ENCODE data around the gene GPRIN1.
"Not testable (repeated sequence)": the region's sequence is repeated elsewhere in the genome, so short reads cannot be mapped to it uniquely, and the experiment has no call there.

Gene GPRIN1

DNA sequence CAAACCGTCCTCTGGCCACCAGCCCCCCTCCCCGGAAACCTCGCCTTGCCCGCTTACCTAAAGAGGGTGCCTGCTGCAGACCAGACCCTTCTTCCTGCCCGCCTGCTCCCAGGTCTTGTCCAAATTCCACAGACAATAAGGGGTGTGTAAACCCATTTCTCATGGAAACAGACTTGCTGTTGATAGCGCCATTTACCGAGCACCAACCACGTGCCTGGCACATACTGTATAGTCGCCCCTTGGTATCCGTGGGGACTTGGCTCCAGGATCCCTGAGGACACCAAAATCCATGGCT, 35.7 kb downstream of the GPRIN1 start:
- no peak for DNase-seq (ENCODE audit: low read depth)

GRCh38 chr5:176573564-176574296, 36.2 kb downstream of the GPRIN1 start:
- DNase-seq (ENCODE audit: low read depth): peak; percentile 75

- no peak for DNase-seq (ENCODE audit: low read depth)
These were observed 39.9 kb downstream of the GPRIN1 start for GRCh38 chr5:176570044-176570443.

DNA sequence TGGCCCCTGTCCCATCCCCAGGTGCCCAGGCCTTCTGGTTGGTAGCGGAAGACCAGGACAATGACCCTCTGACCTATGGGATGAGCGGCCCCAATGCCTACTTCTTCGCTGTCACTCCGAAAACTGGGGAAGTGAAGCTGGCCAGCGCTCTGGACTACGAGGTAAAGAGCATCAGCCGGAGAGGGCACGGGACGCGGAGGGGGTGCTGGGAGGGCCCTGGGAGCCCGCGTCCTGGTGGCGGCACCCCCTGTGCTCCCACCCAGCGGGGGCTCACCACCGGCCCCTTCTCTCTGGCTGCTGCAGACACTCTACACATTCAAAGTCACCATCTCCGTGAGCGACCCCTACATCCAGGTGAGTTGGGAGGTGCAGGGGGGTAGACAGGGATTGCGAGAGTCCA, 41.3 kb downstream of the GPRIN1 start:
- no peak for DNase-seq (ENCODE audit: low read depth)

DNA sequence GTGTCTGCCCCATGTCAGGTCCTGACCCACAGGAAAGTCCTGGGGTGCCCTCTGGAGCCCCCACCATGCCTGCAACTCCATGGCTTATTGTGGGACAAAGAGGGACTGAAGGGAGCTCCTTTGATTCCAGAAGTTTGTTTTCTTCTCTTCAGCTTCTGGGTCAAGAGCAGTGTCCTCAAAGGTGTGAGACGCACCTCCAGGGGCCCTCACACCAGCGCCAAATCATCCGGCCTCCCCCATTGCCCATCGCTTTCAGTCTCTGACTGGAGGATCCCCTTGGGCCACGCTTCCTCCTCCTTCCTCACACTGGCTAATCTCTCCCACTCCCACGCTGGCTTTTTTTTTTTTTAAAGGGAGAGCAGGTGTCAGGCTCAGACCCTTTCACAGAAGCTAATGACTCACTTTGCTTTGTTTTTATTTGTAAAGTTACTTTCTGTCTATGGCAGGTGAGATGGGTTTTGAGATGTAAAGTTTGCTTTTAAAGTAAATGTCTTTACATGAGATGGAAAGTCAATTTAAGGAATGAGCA, 44.1 kb downstream of the GPRIN1 start:
- no peak for DNase-seq (ENCODE audit: low read depth)

DNA sequence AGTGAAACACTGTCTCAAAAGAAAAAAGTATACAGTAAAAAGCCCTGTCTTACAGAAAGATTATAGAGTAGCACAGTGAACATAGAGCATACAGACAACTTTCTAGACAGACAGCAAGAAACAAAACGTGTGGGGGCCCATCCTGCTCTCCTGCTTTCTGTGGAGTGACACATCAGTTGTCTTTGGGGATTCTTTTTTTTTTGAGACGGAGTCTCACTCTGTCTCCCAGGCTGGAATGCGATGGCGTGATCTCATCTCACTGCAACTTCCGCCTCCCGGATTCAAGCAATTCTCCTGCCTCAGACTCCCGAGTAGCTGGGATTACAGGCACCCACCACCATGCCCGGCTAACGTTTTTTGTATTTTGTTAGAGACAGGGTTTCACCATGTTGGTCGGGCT, 46.0 kb downstream of the GPRIN1 start:
- no peak for DNase-seq (ENCODE audit: low read depth)

DNA sequence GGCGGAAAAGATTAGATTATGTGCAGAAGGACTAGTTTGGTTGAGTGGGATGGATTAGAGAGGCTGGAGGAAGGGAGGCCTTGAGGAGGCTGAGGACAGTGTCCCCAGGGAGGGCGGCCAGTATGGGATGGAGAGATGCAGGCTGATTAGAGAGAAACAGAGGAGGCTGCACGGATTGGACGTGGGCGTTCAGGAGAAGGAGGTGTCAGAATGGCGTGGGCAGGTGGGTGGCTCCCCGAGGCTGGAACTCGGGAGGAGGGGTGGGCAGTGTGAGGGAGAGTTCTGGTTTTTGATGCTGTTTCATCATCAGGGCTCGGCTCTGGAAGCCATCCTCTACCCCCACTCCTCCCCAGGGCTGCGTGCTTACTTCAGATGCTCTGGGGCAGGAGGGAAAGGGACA, 47.8 kb downstream of the GPRIN1 start:
- DNase-seq (ENCODE audit: low read depth): no peak

- DNase-seq (ENCODE audit: low read depth): no peak
These were observed 48.7 kb downstream of the GPRIN1 start for GRCh38 chr5:176561259-176561658.

GRCh38 chr5:176560364-176560763, 49.6 kb downstream of the GPRIN1 start:
- DNase-seq (ENCODE audit: low read depth): no peak

DNA sequence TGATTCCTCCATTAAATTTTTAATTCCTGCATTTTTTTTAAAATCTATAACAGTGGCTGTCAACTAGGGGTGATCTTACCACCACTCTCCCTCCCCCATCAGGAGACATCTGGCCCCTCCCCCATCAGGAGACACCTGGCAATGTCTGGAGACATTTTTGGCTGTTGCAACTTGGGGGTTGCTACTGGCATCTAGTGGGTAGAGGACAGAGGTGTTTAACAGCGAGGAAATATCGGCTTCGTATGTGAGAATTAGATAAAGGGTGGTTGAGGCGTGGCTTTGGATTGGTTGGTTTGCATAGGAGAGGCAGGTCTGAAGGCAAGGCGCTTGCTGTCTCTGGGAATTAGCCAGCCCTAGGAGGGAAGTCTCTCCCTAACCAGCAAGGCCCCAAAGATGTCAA, 50.3 kb downstream of the GPRIN1 start:
- no peak for DNase-seq (ENCODE audit: low read depth)

DNA sequence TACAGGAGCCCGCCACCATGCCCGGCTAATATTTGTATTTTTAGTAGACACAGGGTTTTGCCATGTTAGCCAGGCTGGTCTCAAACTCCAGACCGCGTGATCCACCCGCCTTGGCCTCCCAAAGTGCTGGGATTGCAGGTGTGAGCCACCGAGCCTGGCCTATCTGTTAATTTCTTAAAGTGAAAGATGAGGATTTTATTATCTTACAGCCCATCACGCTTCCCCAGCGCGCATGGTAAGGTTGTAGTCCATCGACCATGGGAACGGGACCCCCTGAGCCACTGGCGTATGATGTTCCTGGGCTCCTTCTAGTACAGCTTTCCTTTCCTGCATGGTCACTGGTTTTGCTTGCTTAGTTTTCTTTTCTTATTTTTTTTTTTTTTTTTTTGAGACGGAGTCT, 52.1 kb downstream of the GPRIN1 start:
- no peak for DNase-seq (ENCODE audit: low read depth)

- no peak for DNase-seq (ENCODE audit: low read depth)
These were observed 56.5 kb downstream of the GPRIN1 start for GRCh38 chr5:176553260-176554085.

- DNase-seq (ENCODE audit: low read depth): no peak
These were observed 57.6 kb downstream of the GPRIN1 start for GRCh38 chr5:176552332-176552869.

- not testable (repeated sequence) for DNase-seq (ENCODE audit: low read depth)
These were observed 59.0 kb downstream of the GPRIN1 start for GRCh38 chr5:176550937-176551336.

DNA sequence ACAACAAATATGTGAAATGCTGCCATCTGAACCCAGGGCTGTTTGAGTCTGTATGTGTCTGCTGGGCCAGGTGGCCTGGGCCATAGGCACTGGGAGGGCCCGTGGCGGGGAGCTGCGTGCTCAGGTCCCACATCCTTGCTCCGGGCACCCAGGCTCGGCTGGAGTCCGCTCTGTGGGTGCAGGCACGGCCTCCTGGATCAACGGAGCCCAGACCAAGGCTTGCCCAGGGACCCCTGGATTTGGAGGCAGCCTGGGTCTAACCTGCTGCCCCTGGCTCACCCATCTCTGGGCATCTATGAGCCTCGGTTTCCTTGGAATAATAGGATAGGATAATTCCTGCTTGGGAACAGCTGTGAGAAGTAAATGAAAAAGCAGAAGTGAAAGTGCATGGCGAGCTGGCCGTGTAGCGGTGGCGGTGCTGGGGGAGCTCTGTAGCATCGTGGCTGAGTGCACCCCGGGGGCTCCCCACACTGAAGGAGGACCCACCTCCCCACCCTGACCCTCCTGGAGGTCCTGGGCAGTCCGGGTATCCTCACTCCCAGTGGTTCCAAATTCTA, 59.6 kb downstream of the GPRIN1 start:
- DNase-seq (ENCODE audit: low read depth): no peak

DNA sequence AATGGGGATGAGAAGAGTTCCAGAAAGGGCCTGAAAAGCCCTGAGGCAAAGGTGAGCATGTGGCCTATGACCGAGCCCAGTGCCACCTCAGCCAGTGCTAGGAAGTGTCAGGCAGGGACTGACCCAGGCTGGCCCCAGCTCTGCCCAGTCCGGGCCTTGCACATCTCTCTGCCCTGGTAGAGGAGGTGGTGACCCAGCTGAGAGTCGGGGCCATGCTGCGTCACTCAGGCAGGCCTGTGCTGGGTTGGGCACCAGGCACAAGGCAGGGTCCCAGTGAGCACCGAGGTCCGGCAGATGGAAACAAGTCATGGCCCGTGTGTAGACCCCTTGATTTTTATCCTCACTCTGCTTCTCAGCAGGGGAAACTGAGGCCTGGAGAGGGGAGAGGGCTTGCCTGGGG, 60.1 kb downstream of the GPRIN1 start:
- no peak for DNase-seq (ENCODE audit: low read depth)

GRCh38 chr5:176548967-176549444, 61.0 kb downstream of the GPRIN1 start, which contains the start of gene CDHR2:
TSS of gene CDHR2 (plus strand) at chr5:176549342. CDS start at chr5:176565353, 16,011 bp downstream.
- DNase-seq (ENCODE audit: low read depth): no peak

- DNase-seq (ENCODE audit: low read depth): no peak
These were observed 62.2 kb downstream of the GPRIN1 start for GRCh38 chr5:176547802-176548201.
